Measurements from ENCODE around the gene ETF1. TPM values are rescaled to one million over a fixed set of nuclear protein-coding genes. Genes with fewer than 3 reads are reported as not detected.
"Not testable (repeated sequence)": the region's sequence is repeated elsewhere in the genome, so short reads cannot be mapped to it uniquely, and the experiment has no call there.

Gene ETF1
- polyA plus RNA-seq, 3 donors = 34.8 to 71.4 (median 61.6) TPM

DNA sequence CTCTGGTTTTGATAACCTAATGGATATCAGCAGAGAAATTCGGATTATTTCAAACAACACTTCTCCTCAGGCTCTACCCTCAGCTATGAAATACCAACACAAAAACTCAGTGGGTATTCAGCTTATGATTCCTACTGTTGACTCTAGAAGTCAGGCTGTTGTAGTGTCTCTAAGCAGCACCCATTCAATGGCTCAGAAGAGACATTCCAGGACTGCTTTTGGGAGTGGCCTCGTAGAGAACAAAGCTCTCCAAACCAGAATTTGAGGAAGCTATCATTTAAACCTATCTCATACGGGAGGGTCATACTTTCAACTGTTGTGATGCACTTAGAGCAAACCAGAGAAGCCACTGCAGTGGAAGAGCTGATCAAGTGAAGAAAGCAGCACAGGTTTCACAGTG lies 34.1 kb downstream of the ETF1 start:
- H3K9me3 Mint-ChIP-seq = no peaks in the 10 kb centered on the region
- no peaks in the 10 kb centered on the region for H3K27me3 Mint-ChIP-seq (ENCODE audit: low read depth in 3 of 3)
- H4K20me1 ChIP-seq (ENCODE audit: insufficient read depth, low read length) = peaks cover 36% of the 10 kb centered on the region
- no CpG with 5 or more reads among the region's 3 CpGs for WGBS (ENCODE audit: insufficient coverage)
- no peaks in the 10 kb centered on the region for H3K79me2 ChIP-seq (ENCODE audit: insufficient read depth, low read length)
- H3K27me3 ChIP-seq (ENCODE audit: control insufficient read depth in 2 of 2, insufficient read depth in 2 of 2, low read length in 2 of 2) = no peaks in the 10 kb centered on the region
- peaks cover 3 to 7% of the 10 kb centered on the region in 2 donors for H3K4me1 ChIP-seq (ENCODE audit: control insufficient read depth in 1 of 2, insufficient read depth in 2 of 2, low read length in 2 of 2)
- peak overlapping the region in 3 of 7 donors; percentile 20 to 67 (median 42) for H3K27ac Mint-ChIP-seq
- H3K27ac ChIP-seq (ENCODE audit: low read depth in 1 of 2, low read length in 2 of 2) = no peak overlapping the region
- TF ChIP-seq, protein P1, sequence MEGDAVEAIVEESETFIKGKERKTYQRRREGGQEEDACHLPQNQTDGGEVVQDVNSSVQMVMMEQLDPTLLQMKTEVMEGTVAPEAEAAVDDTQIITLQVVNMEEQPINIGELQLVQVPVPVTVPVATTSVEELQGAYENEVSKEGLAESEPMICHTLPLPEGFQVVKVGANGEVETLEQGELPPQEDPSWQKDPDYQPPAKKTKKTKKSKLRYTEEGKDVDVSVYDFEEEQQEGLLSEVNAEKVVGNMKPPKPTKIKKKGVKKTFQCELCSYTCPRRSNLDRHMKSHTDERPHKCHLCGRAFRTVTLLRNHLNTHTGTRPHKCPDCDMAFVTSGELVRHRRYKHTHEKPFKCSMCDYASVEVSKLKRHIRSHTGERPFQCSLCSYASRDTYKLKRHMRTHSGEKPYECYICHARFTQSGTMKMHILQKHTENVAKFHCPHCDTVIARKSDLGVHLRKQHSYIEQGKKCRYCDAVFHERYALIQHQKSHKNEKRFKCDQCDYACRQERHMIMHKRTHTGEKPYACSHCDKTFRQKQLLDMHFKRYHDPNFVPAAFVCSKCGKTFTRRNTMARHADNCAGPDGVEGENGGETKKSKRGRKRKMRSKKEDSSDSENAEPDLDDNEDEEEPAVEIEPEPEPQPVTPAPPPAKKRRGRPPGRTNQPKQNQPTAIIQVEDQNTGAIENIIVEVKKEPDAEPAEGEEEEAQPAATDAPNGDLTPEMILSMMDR (IDR thresholded peaks at IDR 0.05) = no peak
- H2AFZ ChIP-seq (ENCODE audit: insufficient read depth, low read depth, low read length, poor library complexity, severe bottlenecking) = no peak overlapping the region
- H3K36me3 ChIP-seq (replicated peaks in 1 of 2; ENCODE audit: control insufficient read depth in 1 of 2, insufficient read depth in 2 of 2, low read length in 2 of 2) = peaks cover 61 to 86% of the 10 kb centered on the region in 2 donors
- DNase-seq = no peak
- no peak overlapping the region for H3K4me2 ChIP-seq (replicated peaks; ENCODE audit: extremely low read depth, low read length, poor library complexity, severe bottlenecking)
- intact Hi-C loops (cut with micrococcal nuclease) = no loop called here
- no peaks in the 10 kb centered on the region for H3K9me3 ChIP-seq (replicated peaks in 1 of 2; ENCODE audit: control insufficient read depth in 1 of 2, insufficient read depth in 1 of 2, low read length in 2 of 2)
- no peak overlapping the region for H3K9ac ChIP-seq (ENCODE audit: insufficient read depth, low read length, poor library complexity, severe bottlenecking)
- peaks cover 14% of the 10 kb centered on the region for H3K4me1 Mint-ChIP-seq
- no peak overlapping the region for H3K4me3 Mint-ChIP-seq
- no peak overlapping the region for H3K4me3 ChIP-seq (replicated peaks in 1 of 3; ENCODE audit: low read depth in 2 of 3, low read length in 3 of 3)
- peaks cover 62 to 83% of the 10 kb centered on the region in 2 donors for H3K36me3 Mint-ChIP-seq

DNA sequence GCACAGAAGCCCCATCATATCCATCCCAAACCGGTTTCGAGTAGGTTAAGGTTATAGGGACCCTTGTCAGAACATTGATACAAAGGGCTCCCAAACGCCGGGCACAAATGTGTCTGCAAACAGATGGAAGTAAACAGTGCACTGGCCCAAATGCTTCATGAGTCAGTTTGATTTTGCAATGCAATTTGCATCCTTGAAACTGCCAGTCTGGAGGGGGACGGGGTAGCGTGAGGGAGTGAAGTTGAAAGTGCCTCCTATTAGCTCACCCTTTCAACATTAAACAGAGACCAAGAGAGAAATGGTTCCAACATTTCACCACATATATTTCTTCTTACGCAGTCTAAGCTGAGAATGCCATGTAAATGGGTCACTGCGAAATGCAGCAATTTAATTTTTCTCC lies 35.6 kb downstream of the ETF1 start:
- peaks cover 14% of the 10 kb centered on the region for H3K4me1 Mint-ChIP-seq
- H3K9me3 ChIP-seq (replicated peaks in 1 of 2; ENCODE audit: control insufficient read depth in 1 of 2, insufficient read depth in 1 of 2, low read length in 2 of 2); H3K9me3 Mint-ChIP-seq; H3K4me3 ChIP-seq (replicated peaks in 1 of 3; ENCODE audit: low read depth in 2 of 3, low read length in 3 of 3); H3K4me1 ChIP-seq (ENCODE audit: control insufficient read depth in 1 of 2, insufficient read depth in 2 of 2, low read length in 2 of 2); H2AFZ ChIP-seq (ENCODE audit: insufficient read depth, low read depth, low read length, poor library complexity, severe bottlenecking); H3K4me3 Mint-ChIP-seq; H3K27me3 ChIP-seq (ENCODE audit: control insufficient read depth in 2 of 2, insufficient read depth in 2 of 2, low read length in 2 of 2); H3K9ac ChIP-seq (ENCODE audit: insufficient read depth, low read length, poor library complexity, severe bottlenecking); H3K4me2 ChIP-seq (replicated peaks; ENCODE audit: extremely low read depth, low read length, poor library complexity, severe bottlenecking); H3K27ac ChIP-seq (ENCODE audit: low read depth in 1 of 2, low read length in 2 of 2); intact Hi-C loops (cut with micrococcal nuclease); H3K27me3 Mint-ChIP-seq (ENCODE audit: low read depth in 3 of 3); H3K79me2 ChIP-seq (ENCODE audit: insufficient read depth, low read length): not testable (repeated sequence)
- Histone ChIP-seq H4K20me1 (ENCODE audit: insufficient read depth, low read length) (peaks cover 36% of the 10 kb centered on the region), H3K36me3 (replicated peaks in 1 of 2; ENCODE audit: control insufficient read depth in 1 of 2, insufficient read depth in 2 of 2, low read length in 2 of 2) (peaks cover 46 to 72% of the 10 kb centered on the region in 2 donors)
- peak overlapping the region in 4 of 7 donors; percentile 3 to 73 (median 58) for H3K27ac Mint-ChIP-seq
- peaks cover 47 to 68% of the 10 kb centered on the region in 2 donors for H3K36me3 Mint-ChIP-seq
- 49% methylated on average over 4 of the region's 8 CpGs for WGBS (ENCODE audit: insufficient coverage)
- DNase-seq = peak; percentile 51 to 73 (median 56)
